Activated T-cell treated with anti-CD3 and anti-CD28 coated beads, Interleukin-2, amount 50 U/mL, for 4 hours (primary cell): ENCODE data around the gene MBD1. TPM values are rescaled to one million over a fixed set of nuclear protein-coding genes. Genes with fewer than 3 reads are reported as not detected.

Experiments used
- total RNA-seq, 3 donors: library from RNA; stranded (reverse); gene quantifications; one replicate each; pipeline ENCODE4 v1.2.1, GENCODE V29; 2021

Gene MBD1
- total RNA-seq, 3 donors from 2014 or later = 103 to 113 (median 104) TPM

Other genes starting within 250 kb of the MBD1 start
- gene MYO5B, start 86.4 kb downstream of the MBD1 start, total RNA-seq = under 1 TPM; 0.13 to 0.14 (median 0.13) TPM
- under 1 TPM; 0.14 to 0.40 (median 0.28) TPM for gene CFAP53, start 15.0 kb downstream of the MBD1 start, total RNA-seq
- gene CXXC1, start 6.2 kb upstream of the MBD1 start, total RNA-seq = 100 to 1,000 TPM; 132 to 147 (median 145) TPM
- 1 to 10 TPM; 3.3 to 5.4 (median 3.9) TPM for gene SKA1, start 93.5 kb upstream of the MBD1 start, total RNA-seq